CD4-positive, alpha-beta T cell treated with Interleukin-4 for 4 hours (primary cell): ENCODE data around the gene NR3C1.
A peak's percentile ranks its signal among the peaks of the same experiment; 100 is the strongest.

Source experiments
- DNase-seq: peaks from one replicate; pipeline ENCODE4 v3.0.0-alpha.2; 2020

The NR3C1 gene

GRCh38 chr5:143403593-143404415, at the start of gene NR3C1:
NR3C1 (minus strand) TSS chr5:143403686; CDS start chr5:143400839, 2,847 bp downstream.
- peak; percentile 89 for DNase-seq

- no peak for DNase-seq
These were observed 46.3 kb upstream of the NR3C1 start for GRCh38 chr5:143449772-143450171.

- DNase-seq: no peak
These were observed 45.0 kb upstream of the NR3C1 start for GRCh38 chr5:143448518-143448917.

- DNase-seq: no peak
These were observed 44.5 kb upstream of the NR3C1 start for GRCh38 chr5:143447983-143448382.

GRCh38 chr5:143446535-143447226, 43.2 kb upstream of the NR3C1 start:
- DNase-seq: no peak

- no peak for DNase-seq
These were observed 42.3 kb upstream of the NR3C1 start for GRCh38 chr5:143445776-143446175.

- no peak for DNase-seq
These were observed 39.8 kb upstream of the NR3C1 start for GRCh38 chr5:143443330-143443729.

- no peak for DNase-seq
These were observed 38.9 kb upstream of the NR3C1 start for GRCh38 chr5:143442385-143442784.

GRCh38 chr5:143440448-143441115, 37.1 kb upstream of the NR3C1 start:
- no peak for DNase-seq

GRCh38 chr5:143437666-143438273, 34.3 kb upstream of the NR3C1 start:
- DNase-seq: no peak

GRCh38 chr5:143436871-143437270, 33.4 kb upstream of the NR3C1 start:
- DNase-seq: peak; percentile 60

GRCh38 chr5:143435210-143435657, 31.7 kb upstream of the NR3C1 start:
- peak; percentile 65 for DNase-seq

- peak; percentile 70 for DNase-seq
These were observed 31.0 kb upstream of the NR3C1 start for GRCh38 chr5:143434261-143435209.

GRCh38 chr5:143433670-143434069, 30.2 kb upstream of the NR3C1 start:
- DNase-seq: no peak

- no peak for DNase-seq
These were observed 29.3 kb upstream of the NR3C1 start for GRCh38 chr5:143432658-143433239.

- no peak for DNase-seq
These were observed 28.3 kb upstream of the NR3C1 start for GRCh38 chr5:143431789-143432188.

- no peak for DNase-seq
These were observed 25.4 kb upstream of the NR3C1 start for GRCh38 chr5:143428738-143429420.

- no peak for DNase-seq
These were observed 24.7 kb upstream of the NR3C1 start for GRCh38 chr5:143428155-143428554.

- DNase-seq: peak; percentile 24
These were observed 23.7 kb upstream of the NR3C1 start for GRCh38 chr5:143427122-143427735.

- no peak for DNase-seq
These were observed 23.0 kb upstream of the NR3C1 start for GRCh38 chr5:143426437-143426991.
